BLaER1 treated with 17β-estradiol and CSF1 and Interleukin-3, amounts not matched to agents 10 nM and 100 nM (cell line): Measurements from ENCODE around the gene NR5A1.

Experiments
- H3K27ac ChIP-seq, 11 experiments: shearing (Covaris generic); formaldehyde crosslinking; 2 replicates each; pipeline ENCODE4 v1.8.1; 2022
- H3K27me3 ChIP-seq, 11 experiments: shearing (Covaris generic); formaldehyde crosslinking; 2 replicates each; pipeline ENCODE4 v1.8.1; 2022
- H3K36me3 ChIP-seq, 11 experiments: shearing (Covaris generic); formaldehyde crosslinking; 2 replicates each; pipeline ENCODE4 v1.8.1; 2022
- H3K4me1 ChIP-seq, 10 experiments: shearing (Covaris generic); formaldehyde crosslinking; 2 replicates each; pipeline ENCODE4 v1.8.1; 2022
- H3K4me2 ChIP-seq, 11 experiments: shearing (Covaris generic); formaldehyde crosslinking; 2 replicates each; pipeline ENCODE4 v1.8.1; 2022
- H3K4me3 ChIP-seq, 10 experiments: shearing (Covaris generic); formaldehyde crosslinking; 2 replicates each; pipeline ENCODE4 v1.8.1; 2022
- H3K9ac ChIP-seq, 11 experiments: shearing (Covaris generic); formaldehyde crosslinking; 2 replicates each; pipeline ENCODE4 v1.8.1; 2022
- H3K9me3 ChIP-seq, 11 experiments: shearing (Covaris generic); formaldehyde crosslinking; replicated peaks in 1 of 11; 2 replicates each; pipeline ENCODE4 v1.8.1; 2022
- H4K20me1 ChIP-seq, 11 experiments: shearing (Covaris generic); formaldehyde crosslinking; 2 replicates each; pipeline ENCODE4 v1.8.1; 2022
- Cebpa-rat ChIP-seq, 11 experiments: shearing (Covaris generic); IDR thresholded peaks; 2 replicates each; pipeline ENCODE4 v1.8.1; 2022

Gene NR5A1

DNA sequence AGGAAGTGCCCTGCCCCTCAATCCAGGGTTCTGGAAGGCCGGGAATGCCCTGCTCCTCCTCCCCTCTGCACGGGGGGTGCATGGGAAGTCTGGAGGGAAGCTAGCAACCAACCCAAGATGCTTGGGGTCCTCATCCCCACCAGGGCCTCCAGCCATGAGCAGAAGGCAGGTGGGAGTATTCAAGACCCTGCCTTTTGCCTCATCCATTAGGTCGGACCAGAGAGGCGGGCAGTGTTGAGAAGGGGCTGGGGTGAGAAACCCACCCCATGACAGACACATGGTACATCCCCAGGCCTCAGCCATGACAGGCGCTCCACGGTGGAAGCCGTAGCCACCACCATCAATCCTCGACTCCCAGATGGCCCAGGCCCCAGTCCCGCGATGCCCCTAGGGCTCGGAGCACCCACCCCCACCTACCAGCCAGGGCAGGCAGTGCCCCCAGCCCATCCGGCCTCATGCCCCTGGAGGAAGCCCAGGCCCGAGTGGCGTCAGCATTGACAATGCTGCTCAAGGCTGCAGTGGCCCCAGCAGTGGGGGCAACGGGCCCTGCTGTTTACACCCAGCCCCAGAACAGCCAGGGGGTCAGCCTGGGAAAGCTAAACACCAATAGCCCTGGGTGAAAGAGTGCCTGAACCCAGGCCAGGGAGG lies 8.6 kb downstream of the NR5A1 start:
- Histone ChIP-seq H3K27me3 (peaks cover 26 to 37% (median 31%) of the 10 kb centered on the region in 11 experiments), H3K9me3 (0 out of 22 replicates have a peak, but pooled peaks cover 0 to 4% (median 0%) of the 10 kb centered on the region in 11 experiments), H3K4me1 (peaks cover 11 to 19% (median 15%) of the 10 kb centered on the region in 10 experiments), H3K4me3 (no peak overlapping the region), H3K27ac (no peak overlapping the region), H4K20me1 (peaks cover 0 to 24% (median 0%) of the 10 kb centered on the region in 11 experiments; a peak in 9 of 22 replicates), H3K4me2 (no peak overlapping the region; a peak in 1 of 22 replicates), H3K9ac (no peak overlapping the region), H3K36me3 (no peaks in the 10 kb centered on the region)
- TF ChIP-seq Cebpa-rat (IDR thresholded peaks at IDR 0.05) = no peak

DNA sequence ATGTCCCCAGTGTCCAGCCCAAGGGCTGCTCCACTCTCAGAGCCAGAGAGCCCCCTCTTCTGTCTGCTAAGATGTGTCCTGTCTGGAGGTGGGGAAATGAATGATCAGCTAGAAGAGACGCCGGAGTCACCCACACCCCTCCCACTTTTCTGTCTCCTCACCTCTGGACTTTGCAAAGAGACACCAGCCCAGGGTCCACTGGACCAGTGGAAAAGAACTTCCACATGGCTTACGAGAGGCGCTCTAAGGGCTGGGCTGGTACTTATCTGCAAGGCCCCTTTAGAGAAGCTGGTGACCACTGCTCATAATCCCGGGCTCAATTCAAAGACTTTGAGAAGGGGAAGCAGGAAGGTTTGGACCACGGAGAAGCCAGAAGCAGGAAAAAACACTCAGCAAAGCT lies 9.2 kb downstream of the NR5A1 start:
- peaks cover 0 to 20% (median 0%) of the 10 kb centered on the region in 11 experiments; a peak in 8 of 22 replicates for H4K20me1 ChIP-seq
- no peak overlapping the region for H3K27ac ChIP-seq
- no peak for TF ChIP-seq Cebpa-rat (IDR thresholded peaks at IDR 0.05)
- peaks cover 21 to 32% (median 25%) of the 10 kb centered on the region in 11 experiments for H3K27me3 ChIP-seq
- H3K9ac ChIP-seq = no peak overlapping the region
- no peaks in the 10 kb centered on the region for H3K36me3 ChIP-seq
- H3K4me2 ChIP-seq = no peak overlapping the region
- peaks cover 11 to 19% (median 15%) of the 10 kb centered on the region in 10 experiments for H3K4me1 ChIP-seq
- no peaks in the 10 kb centered on the region for H3K9me3 ChIP-seq
- H3K4me3 ChIP-seq = no peak overlapping the region

DNA sequence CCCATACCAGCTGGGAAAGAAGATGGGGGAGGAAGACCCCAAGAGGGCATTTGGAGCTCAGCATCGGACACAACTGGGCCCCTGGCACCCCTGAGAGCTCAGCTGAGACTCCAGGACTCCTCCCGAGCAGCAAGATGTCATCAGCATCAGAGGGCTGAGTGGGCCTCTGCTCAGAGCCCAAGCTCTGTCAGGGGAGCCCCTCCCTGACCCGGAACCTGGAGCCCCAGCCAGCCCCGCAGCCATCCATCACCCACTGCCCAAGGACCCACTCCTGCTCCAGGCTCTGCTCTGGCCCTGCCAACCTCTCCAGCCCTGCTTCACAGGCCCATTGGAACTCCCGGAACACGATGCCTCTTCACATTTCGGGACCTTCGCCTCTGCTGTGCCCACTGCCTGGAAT lies 9.8 kb downstream of the NR5A1 start:
- H3K27me3 ChIP-seq = peaks cover 15 to 26% (median 19%) of the 10 kb centered on the region in 11 experiments
- H3K9ac ChIP-seq = no peak overlapping the region
- H3K4me2 ChIP-seq = no peak overlapping the region
- H3K27ac ChIP-seq = no peak overlapping the region
- peaks cover 11 to 19% (median 15%) of the 10 kb centered on the region in 10 experiments for H3K4me1 ChIP-seq
- TF ChIP-seq Cebpa-rat (IDR thresholded peaks at IDR 0.05) = no peak
- no peak overlapping the region for H3K4me3 ChIP-seq
- H3K36me3 ChIP-seq = no peaks in the 10 kb centered on the region
- no peaks in the 10 kb centered on the region for H3K9me3 ChIP-seq
- H4K20me1 ChIP-seq = peaks cover 0 to 18% (median 0%) of the 10 kb centered on the region in 11 experiments; a peak in 6 of 22 replicates

DNA sequence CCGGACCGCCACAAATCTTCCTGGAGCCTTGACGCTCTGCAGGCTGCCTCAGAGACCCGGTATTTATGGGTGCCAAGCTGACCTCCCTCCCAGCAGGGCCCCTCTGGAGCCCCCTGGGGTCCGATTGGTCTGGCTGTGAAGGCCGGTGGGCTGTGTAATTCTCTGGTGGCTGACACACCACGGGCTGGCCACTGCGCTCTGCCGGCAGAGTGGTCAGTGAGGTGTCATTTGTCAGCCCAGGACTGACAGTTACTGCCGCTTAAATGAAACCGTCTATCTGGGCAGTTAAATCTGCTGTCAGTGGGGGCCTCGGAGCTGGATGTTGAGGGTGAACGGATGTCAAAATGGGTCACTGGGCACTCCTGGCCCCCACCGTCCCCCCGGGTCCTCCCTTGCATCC lies 10.7 kb downstream of the NR5A1 start:
- H3K27ac ChIP-seq = peak overlapping the region in 1 of 11 experiments; percentile 39; a peak in 1 of 22 replicates
- peak overlapping the region; percentile 41 to 73 (median 61); a peak in 20 of 22 replicates for H3K4me2 ChIP-seq
- H3K9me3 ChIP-seq = no peaks in the 10 kb centered on the region
- no peak overlapping the region; a peak in 1 of 22 replicates for H3K9ac ChIP-seq
- H3K4me3 ChIP-seq = no peak overlapping the region
- H3K4me1 ChIP-seq = peaks cover 11 to 19% (median 15%) of the 10 kb centered on the region in 10 experiments
- peaks cover 6 to 16% (median 9%) of the 10 kb centered on the region in 11 experiments for H3K27me3 ChIP-seq
- H4K20me1 ChIP-seq = peaks cover 0 to 18% (median 0%) of the 10 kb centered on the region in 11 experiments; a peak in 4 of 22 replicates
- no peaks in the 10 kb centered on the region for H3K36me3 ChIP-seq
- no peak for TF ChIP-seq Cebpa-rat (IDR thresholded peaks at IDR 0.05)

DNA sequence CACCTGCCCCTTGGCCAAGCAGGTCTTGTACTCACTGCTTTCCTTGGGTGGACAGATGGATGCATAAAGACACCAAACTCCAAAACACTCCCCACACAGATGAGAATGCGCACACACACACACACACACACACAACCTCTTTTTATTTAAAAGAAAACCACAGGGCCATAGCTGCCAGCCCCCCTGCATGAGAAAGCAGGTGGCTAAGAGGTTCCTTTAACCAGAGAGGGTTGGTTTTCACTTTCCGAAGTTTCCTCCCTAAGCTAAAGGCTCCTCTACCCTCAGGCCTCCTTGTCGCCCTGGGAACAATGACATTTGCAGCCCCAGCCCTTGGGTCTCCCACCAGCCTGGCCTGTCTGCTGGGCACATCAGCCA lies 11.1 kb downstream of the NR5A1 start:
- H3K27ac ChIP-seq = peak overlapping the region in 2 of 11 experiments; percentile 18 to 39; a peak in 1 of 22 replicates
- peaks cover 0 to 18% (median 0%) of the 10 kb centered on the region in 11 experiments; a peak in 3 of 22 replicates for H4K20me1 ChIP-seq
- peaks cover 11 to 19% (median 15%) of the 10 kb centered on the region in 10 experiments for H3K4me1 ChIP-seq
- no peak overlapping the region; a peak in 1 of 22 replicates for H3K9ac ChIP-seq
- no peaks in the 10 kb centered on the region for H3K36me3 ChIP-seq
- H3K9me3 ChIP-seq = no peaks in the 10 kb centered on the region
- H3K4me2 ChIP-seq = peak overlapping the region; percentile 41 to 73 (median 61)
- H3K27me3 ChIP-seq = peaks cover 2 to 12% (median 5%) of the 10 kb centered on the region in 11 experiments; a peak in 19 of 22 replicates
- TF ChIP-seq Cebpa-rat (IDR thresholded peaks at IDR 0.05) = no peak
- H3K4me3 ChIP-seq = no peak overlapping the region

DNA sequence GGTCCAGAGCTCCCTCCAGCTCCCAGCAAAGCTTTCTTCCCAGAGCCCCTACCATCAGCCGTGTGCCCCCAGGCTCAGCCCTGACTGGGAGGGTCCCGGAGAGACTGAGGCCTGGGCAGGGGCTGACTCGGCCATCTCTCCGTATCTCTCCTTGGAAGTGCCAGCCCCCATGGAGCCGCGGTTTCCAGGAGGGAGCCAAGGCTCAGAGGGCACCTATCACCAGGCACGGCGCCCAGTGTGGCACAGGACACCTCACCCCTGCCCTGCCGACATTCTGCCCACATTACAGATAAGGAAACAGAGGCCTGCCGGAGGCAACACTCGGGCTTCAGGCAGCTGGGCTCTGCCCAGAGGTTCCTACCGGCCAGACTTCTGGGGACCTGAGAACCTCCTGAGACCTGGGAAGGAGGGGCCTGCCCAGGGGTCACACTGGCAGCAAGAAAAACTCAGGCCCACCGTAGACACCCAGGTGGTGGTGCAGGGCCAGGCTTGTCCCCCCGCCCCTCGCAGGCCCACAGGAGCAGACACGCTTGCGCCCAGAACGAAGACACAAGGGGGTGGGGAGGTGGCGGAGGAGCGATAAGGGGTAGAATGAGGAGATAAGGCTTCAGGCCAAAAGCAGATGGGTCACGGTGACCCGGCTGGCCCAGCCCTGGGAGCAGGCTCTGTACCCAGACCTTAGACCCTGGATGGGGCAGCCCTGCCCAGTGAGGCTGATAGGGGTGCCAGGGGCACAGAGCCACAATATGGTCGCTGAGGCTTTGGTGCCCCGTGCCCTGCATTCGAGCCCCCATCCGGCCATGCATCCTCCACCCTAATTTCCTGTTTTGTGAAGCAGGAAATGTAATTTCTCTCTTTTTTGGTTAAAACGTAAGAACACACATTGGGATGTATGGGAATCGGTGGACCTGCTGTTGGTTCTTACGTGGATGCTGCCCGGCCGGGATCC lies 11.8 kb downstream of the NR5A1 start:
- peak overlapping the region; percentile 41 to 73 (median 61) for H3K4me2 ChIP-seq
- H3K27ac ChIP-seq = peak overlapping the region in 3 of 11 experiments; percentile 18 to 39 (median 36); a peak in 2 of 22 replicates
- no peak overlapping the region for H3K4me3 ChIP-seq
- peaks cover 0 to 12% (median 0%) of the 10 kb centered on the region in 11 experiments; a peak in 2 of 22 replicates for H4K20me1 ChIP-seq
- no peaks in the 10 kb centered on the region for H3K36me3 ChIP-seq
- peaks cover 0 to 7% (median 0%) of the 10 kb centered on the region in 11 experiments; a peak in 3 of 22 replicates for H3K27me3 ChIP-seq
- H3K4me1 ChIP-seq = peaks cover 11 to 19% (median 15%) of the 10 kb centered on the region in 10 experiments
- H3K9me3 ChIP-seq = no peaks in the 10 kb centered on the region
- H3K9ac ChIP-seq = no peak overlapping the region
- no peak for TF ChIP-seq Cebpa-rat (IDR thresholded peaks at IDR 0.05)

DNA sequence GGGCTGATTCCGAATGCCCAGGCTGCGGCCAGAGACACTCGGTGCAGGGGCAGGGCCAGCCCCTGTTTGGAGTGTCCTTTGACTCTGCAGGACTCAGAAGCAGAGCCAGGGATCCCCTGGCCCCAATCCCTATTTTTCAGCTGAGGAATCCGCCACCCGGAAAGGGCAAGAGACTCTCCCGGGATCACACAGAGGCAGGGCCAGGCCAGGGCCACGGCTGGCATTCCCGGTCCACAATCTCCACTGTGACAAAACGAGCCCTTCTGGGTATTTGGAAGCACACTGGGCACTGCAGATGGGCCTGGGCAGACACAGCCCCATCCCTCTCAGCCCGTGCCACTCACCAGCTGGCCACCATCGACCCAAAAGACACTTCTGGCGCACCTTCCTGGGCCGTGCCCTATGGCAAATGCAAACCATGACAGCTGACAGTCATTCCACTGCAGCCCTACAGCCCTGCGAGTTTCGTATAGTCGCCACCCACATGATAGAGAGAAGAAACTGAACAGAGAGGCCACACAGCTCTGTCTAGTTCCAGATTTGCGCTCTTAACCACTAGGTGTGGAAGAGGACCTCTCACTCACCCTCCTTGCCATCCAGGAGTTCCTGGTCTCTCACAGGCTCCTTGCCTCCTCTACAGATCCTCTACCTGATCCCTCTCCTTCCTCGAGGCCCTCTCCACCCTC lies 13.3 kb downstream of the NR5A1 start:
- Histone ChIP-seq H3K36me3 (no peaks in the 10 kb centered on the region), H3K9ac (no peak overlapping the region), H3K27ac (no peak overlapping the region), H3K4me1 (peaks cover 11 to 19% (median 15%) of the 10 kb centered on the region in 10 experiments), H3K27me3 (no peaks in the 10 kb centered on the region; a peak in 1 of 22 replicates), H3K9me3 (no peaks in the 10 kb centered on the region), H3K4me2 (no peak overlapping the region), H3K4me3 (no peak overlapping the region), H4K20me1 (peaks cover 0 to 6% (median 0%) of the 10 kb centered on the region in 11 experiments; a peak in 1 of 22 replicates)
- no peak for TF ChIP-seq Cebpa-rat (IDR thresholded peaks at IDR 0.05)

DNA sequence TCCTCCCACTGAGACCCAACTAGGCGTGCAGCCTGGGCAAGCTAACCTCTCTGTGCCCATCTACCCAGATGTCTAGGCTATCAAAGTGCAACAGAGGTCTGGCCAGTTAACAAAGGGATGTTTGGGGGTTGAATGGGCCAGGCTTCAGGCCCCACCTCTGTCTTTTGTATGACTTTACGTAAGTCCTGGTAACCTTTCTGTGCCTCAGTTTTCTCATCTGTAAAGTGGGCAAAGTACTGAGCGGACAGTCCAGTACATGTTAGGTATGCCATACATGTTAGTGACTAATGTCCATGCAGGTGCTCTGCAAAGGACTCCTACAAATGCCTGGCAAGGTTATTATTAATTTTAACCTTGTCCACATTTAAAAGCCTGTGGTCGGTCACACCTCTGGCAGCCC lies 14.0 kb downstream of the NR5A1 start:
- TF ChIP-seq Cebpa-rat (IDR thresholded peaks at IDR 0.05) = no peak
- H4K20me1 ChIP-seq = peaks cover 0 to 6% (median 0%) of the 10 kb centered on the region in 11 experiments; a peak in 1 of 22 replicates
- no peak overlapping the region for H3K4me2 ChIP-seq
- H3K36me3 ChIP-seq = no peaks in the 10 kb centered on the region
- H3K4me3 ChIP-seq = no peak overlapping the region
- no peak overlapping the region for H3K27ac ChIP-seq
- no peaks in the 10 kb centered on the region for H3K9me3 ChIP-seq
- no peak overlapping the region for H3K9ac ChIP-seq
- H3K27me3 ChIP-seq = no peaks in the 10 kb centered on the region; a peak in 1 of 22 replicates
- H3K4me1 ChIP-seq = peaks cover 11 to 19% (median 15%) of the 10 kb centered on the region in 10 experiments
